ENCODE results near the gene ACOT7. TPM values are rescaled to one million over a fixed set of nuclear protein-coding genes. Genes with fewer than 3 reads are reported as not detected.

Gene ACOT7
- total and polyA plus RNA-seq, 2 experiments from 2014 or later, result 167 to 169 TPM

DNA sequence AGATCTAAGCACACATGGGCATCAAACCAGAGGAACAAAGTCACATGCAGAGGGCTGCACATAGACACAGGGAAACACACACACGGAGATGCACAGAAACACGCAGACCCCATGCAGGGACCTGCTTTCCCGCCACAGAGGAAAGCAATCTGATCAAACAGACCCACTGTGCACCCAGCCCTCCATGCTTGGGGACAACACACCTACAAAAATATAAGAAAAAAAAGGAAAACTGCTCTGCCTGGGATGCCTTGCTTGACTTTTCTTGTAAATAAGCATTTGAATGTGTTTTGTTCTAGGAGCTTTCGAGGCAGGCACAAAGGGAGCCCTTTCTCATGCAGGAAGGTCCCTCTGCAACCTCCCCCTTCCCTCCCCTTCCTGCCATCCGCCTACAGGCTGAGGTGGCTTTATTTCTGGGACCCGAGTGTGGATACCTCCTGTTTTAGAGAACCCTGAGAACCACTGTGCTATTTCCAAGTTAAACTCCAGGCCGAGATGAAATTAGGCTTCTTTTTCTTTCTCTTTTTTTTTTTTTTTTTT lies 154.3 kb downstream of the ACOT7 start:
- Histone ChIP-seq H3F3A (replicated peaks; ENCODE audit: low read depth) (peaks cover 28% of the 10 kb centered on the region), H3K9me2 (ENCODE audit: insufficient read depth) (no peaks in the 10 kb centered on the region), H3K4me3 (peak overlapping the region; percentile 83), H3K4me1 (ENCODE audit: insufficient read depth) (peaks cover 49% of the 10 kb centered on the region), H4K20me1 (replicated peaks; ENCODE audit: insufficient read depth) (peaks cover 9% of the 10 kb centered on the region; the same call in 1 of the 2 replicates), H3K27ac (ENCODE audit: low read depth) (peak overlapping the region; percentile 97), H3K27me3 (ENCODE audit: insufficient read depth) (peaks cover 20% of the 10 kb centered on the region), H2AFZ (no peak overlapping the region), H3K36me3 (ENCODE audit: insufficient read depth) (no peaks in the 10 kb centered on the region), H3K79me2 (replicated peaks; ENCODE audit: insufficient read depth) (peaks cover 17% of the 10 kb centered on the region), H3K4me2 (peak overlapping the region; percentile 98)
- Mint-ChIP-seq H3K27me3 (ENCODE audit: insufficient read depth, low read depth, poor library complexity) (peaks cover 40% of the 10 kb centered on the region), H3K4me1 (peaks cover 52% of the 10 kb centered on the region), H3K27ac (peak overlapping the region; percentile 98), H3K9me3 (no peaks in the 10 kb centered on the region), H3K4me3 (peak overlapping the region; percentile 63), H3K36me3 (ENCODE audit: low read depth) (peaks cover 5% of the 10 kb centered on the region)
- DNase-seq (ENCODE audit: low spot score), result peak; percentile 95
- peak; percentile 32 for ATAC-seq
- TF ChIP-seq, protein P1, sequence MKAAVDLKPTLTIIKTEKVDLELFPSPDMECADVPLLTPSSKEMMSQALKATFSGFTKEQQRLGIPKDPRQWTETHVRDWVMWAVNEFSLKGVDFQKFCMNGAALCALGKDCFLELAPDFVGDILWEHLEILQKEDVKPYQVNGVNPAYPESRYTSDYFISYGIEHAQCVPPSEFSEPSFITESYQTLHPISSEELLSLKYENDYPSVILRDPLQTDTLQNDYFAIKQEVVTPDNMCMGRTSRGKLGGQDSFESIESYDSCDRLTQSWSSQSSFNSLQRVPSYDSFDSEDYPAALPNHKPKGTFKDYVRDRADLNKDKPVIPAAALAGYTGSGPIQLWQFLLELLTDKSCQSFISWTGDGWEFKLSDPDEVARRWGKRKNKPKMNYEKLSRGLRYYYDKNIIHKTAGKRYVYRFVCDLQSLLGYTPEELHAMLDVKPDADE (IDR thresholded peaks at IDR 0.05), result 0 out of 2 replicates have a peak, but pooled peaks have one; percentile 14
- no peak for TF ChIP-seq STAT1 (IDR thresholded peaks at IDR 0.05; ENCODE audit: unreplicated experiment)

DNA sequence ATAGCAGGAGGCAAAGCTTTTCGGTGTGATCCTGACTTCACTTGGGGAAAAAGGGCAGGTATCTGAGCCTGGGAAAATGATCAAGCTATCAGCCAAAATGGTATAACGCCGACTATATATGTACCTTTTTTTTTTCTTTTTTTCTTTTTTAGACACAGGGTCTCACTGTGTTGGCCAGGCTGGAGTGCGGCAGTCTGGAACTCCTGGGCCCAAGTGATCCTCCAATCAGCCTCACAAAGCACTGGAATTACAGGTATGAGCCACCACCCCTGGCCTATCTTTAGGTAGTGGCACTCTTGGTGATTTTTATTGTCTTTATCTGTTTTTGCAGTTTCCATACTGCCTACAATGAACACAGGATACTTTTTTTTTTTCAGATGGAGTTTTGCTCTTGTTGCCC lies 156.5 kb downstream of the ACOT7 start:
- peaks cover 11% of the 10 kb centered on the region; the same call in 1 of the 2 replicates for H3K36me3 ChIP-seq (ENCODE audit: insufficient read depth)
- peaks cover 3% of the 10 kb centered on the region; the same call in 1 of the 2 replicates for H3K27me3 ChIP-seq (ENCODE audit: insufficient read depth)
- H3K27ac Mint-ChIP-seq, result no peak overlapping the region
- ATAC-seq (no peak), DNase-seq (ENCODE audit: low spot score) (no peak)
- H3K79me2 ChIP-seq (replicated peaks; ENCODE audit: insufficient read depth), result peaks cover 36% of the 10 kb centered on the region
- peaks cover 26% of the 10 kb centered on the region for H4K20me1 ChIP-seq (replicated peaks; ENCODE audit: insufficient read depth)
- peaks cover 40% of the 10 kb centered on the region for H3F3A ChIP-seq (replicated peaks; ENCODE audit: low read depth)
- H3K4me1 Mint-ChIP-seq, result peaks cover 48% of the 10 kb centered on the region
- H3K4me3 ChIP-seq, result no peak overlapping the region
- peaks cover 25% of the 10 kb centered on the region for H3K36me3 Mint-ChIP-seq (ENCODE audit: low read depth)
- H3K4me3 Mint-ChIP-seq, result no peak overlapping the region
- no peak overlapping the region for H2AFZ ChIP-seq
- H3K9me3 Mint-ChIP-seq, result no peaks in the 10 kb centered on the region
- peak overlapping the region; percentile 79; the same call in 1 of the 2 replicates for H3K4me2 ChIP-seq
- H3K4me1 ChIP-seq (ENCODE audit: insufficient read depth), result peaks cover 37% of the 10 kb centered on the region
- no peak overlapping the region for H3K27ac ChIP-seq (ENCODE audit: low read depth)
- peaks cover 36% of the 10 kb centered on the region for H3K27me3 Mint-ChIP-seq (ENCODE audit: insufficient read depth, low read depth, poor library complexity)
- H3K9me2 ChIP-seq (ENCODE audit: insufficient read depth), result no peaks in the 10 kb centered on the region
- TF ChIP-seq, protein P2, sequence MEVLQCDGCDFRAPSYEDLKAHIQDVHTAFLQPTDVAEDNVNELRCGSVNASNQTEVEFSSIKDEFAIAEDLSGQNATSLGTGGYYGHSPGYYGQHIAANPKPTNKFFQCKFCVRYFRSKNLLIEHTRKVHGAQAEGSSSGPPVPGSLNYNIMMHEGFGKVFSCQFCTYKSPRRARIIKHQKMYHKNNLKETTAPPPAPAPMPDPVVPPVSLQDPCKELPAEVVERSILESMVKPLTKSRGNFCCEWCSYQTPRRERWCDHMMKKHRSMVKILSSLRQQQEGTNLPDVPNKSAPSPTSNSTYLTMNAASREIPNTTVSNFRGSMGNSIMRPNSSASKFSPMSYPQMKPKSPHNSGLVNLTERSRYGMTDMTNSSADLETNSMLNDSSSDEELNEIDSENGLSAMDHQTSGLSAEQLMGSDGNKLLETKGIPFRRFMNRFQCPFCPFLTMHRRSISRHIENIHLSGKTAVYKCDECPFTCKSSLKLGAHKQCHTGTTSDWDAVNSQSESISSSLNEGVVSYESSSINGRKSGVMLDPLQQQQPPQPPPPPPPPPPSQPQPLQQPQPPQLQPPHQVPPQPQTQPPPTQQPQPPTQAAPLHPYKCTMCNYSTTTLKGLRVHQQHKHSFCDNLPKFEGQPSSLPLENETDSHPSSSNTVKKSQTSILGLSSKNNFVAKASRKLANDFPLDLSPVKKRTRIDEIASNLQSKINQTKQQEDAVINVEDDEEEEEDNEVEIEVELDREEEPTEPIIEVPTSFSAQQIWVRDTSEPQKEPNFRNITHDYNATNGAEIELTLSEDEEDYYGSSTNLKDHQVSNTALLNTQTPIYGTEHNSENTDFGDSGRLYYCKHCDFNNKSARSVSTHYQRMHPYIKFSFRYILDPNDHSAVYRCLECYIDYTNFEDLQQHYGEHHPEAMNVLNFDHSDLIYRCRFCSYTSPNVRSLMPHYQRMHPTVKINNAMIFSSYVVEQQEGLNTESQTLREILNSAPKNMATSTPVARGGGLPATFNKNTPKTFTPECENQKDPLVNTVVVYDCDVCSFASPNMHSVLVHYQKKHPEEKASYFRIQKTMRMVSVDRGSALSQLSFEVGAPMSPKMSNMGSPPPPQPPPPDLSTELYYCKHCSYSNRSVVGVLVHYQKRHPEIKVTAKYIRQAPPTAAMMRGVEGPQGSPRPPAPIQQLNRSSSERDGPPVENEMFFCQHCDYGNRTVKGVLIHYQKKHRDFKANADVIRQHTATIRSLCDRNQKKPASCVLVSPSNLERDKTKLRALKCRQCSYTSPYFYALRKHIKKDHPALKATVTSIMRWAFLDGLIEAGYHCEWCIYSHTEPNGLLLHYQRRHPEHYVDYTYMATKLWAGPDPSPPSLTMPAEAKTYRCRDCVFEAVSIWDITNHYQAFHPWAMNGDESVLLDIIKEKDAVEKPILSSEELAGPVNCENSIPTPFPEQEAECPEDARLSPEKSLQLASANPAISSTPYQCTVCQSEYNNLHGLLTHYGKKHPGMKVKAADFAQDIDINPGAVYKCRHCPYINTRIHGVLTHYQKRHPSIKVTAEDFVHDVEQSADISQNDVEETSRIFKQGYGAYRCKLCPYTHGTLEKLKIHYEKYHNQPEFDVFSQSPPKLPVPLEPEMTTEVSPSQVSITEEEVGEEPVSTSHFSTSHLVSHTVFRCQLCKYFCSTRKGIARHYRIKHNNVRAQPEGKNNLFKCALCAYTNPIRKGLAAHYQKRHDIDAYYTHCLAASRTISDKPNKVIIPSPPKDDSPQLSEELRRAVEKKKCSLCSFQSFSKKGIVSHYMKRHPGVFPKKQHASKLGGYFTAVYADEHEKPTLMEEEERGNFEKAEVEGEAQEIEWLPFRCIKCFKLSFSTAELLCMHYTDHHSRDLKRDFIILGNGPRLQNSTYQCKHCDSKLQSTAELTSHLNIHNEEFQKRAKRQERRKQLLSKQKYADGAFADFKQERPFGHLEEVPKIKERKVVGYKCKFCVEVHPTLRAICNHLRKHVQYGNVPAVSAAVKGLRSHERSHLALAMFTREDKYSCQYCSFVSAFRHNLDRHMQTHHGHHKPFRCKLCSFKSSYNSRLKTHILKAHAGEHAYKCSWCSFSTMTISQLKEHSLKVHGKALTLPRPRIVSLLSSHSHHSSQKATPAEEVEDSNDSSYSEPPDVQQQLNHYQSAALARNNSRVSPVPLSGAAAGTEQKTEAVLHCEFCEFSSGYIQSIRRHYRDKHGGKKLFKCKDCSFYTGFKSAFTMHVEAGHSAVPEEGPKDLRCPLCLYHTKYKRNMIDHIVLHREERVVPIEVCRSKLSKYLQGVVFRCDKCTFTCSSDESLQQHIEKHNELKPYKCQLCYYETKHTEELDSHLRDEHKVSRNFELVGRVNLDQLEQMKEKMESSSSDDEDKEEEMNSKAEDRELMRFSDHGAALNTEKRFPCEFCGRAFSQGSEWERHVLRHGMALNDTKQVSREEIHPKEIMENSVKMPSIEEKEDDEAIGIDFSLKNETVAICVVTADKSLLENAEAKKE (CRISPR knock-in tag; IDR thresholded peaks at IDR 0.05), result no peak
- TF ChIP-seq ZNF331 (CRISPR knock-in tag; IDR thresholded peaks at IDR 0.05; ENCODE audit: low read depth) (no peak), EZH2 (IDR thresholded peaks at IDR 0.05; ENCODE audit: low read depth, unreplicated experiment) (no peak), NANOG (IDR thresholded peaks at IDR 0.05; ENCODE audit: borderline replicate concordance) (no peak), CREB1 (CRISPR knock-in tag; IDR thresholded peaks at IDR 0.05; ENCODE audit: low read depth) (no peak), JUNB (IDR thresholded peaks at IDR 0.05; ENCODE audit: unreplicated experiment) (no peak)
- TF ChIP-seq, protein P1 (IDR thresholded peaks at IDR 0.05), result no peak
- TF ChIP-seq, protein P3, sequence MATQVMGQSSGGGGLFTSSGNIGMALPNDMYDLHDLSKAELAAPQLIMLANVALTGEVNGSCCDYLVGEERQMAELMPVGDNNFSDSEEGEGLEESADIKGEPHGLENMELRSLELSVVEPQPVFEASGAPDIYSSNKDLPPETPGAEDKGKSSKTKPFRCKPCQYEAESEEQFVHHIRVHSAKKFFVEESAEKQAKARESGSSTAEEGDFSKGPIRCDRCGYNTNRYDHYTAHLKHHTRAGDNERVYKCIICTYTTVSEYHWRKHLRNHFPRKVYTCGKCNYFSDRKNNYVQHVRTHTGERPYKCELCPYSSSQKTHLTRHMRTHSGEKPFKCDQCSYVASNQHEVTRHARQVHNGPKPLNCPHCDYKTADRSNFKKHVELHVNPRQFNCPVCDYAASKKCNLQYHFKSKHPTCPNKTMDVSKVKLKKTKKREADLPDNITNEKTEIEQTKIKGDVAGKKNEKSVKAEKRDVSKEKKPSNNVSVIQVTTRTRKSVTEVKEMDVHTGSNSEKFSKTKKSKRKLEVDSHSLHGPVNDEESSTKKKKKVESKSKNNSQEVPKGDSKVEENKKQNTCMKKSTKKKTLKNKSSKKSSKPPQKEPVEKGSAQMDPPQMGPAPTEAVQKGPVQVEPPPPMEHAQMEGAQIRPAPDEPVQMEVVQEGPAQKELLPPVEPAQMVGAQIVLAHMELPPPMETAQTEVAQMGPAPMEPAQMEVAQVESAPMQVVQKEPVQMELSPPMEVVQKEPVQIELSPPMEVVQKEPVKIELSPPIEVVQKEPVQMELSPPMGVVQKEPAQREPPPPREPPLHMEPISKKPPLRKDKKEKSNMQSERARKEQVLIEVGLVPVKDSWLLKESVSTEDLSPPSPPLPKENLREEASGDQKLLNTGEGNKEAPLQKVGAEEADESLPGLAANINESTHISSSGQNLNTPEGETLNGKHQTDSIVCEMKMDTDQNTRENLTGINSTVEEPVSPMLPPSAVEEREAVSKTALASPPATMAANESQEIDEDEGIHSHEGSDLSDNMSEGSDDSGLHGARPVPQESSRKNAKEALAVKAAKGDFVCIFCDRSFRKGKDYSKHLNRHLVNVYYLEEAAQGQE (IDR thresholded peaks at IDR 0.05; ENCODE audit: unreplicated experiment), result no peak

Data from GM23338 (cell line).